ENCODE measurements around the gene SYNE1. TPM values are rescaled to one million over a fixed set of nuclear protein-coding genes. Genes with fewer than 3 reads are reported as not detected.
"Not testable (repeated sequence)": the region's sequence is repeated elsewhere in the genome, so short reads cannot be mapped to it uniquely, and the experiment has no call there.

SYNE1 gene
- total and polyA plus RNA-seq, 10 of the 15 experiments (the other 5 are each of a cell fraction or from before 2014, with no cell fraction given) = 2.3 to 28.7 (median 14.1) TPM

- RAD21 ChIA-PET (ENCODE audit: unreplicated experiment); DNase-seq (ENCODE audit: low read depth, low spot score); H4K20me1 ChIP-seq (ENCODE audit: control insufficient read depth, insufficient read depth); H3K4me2 ChIP-seq (ENCODE audit: control insufficient read depth, insufficient read depth); H3K4me3 ChIP-seq; H2AFZ ChIP-seq (ENCODE audit: control insufficient read depth, low read depth, low read length); in situ Hi-C loops (cut with MboI); ATAC-seq; CTCF ChIA-PET; H3K27me3 ChIP-seq (replicated peaks in 1 of 2; ENCODE audit: control insufficient read depth in 2 of 2, insufficient read depth in 2 of 2, low read length in 1 of 2); BruUV-seq (replicated peaks); FAIRE-seq; H3K79me2 ChIP-seq (ENCODE audit: control insufficient read depth, insufficient read depth, low read length); SMC1A ChIA-PET (ENCODE audit: uncharacterized antibody, unreplicated experiment); H3K36me3 ChIP-seq (ENCODE audit: control insufficient read depth in 2 of 2, insufficient read depth in 2 of 2, low read length in 1 of 2); H3K9ac ChIP-seq (ENCODE audit: control insufficient read depth, insufficient read depth, low read length); intact Hi-C loops (cut with micrococcal nuclease; ENCODE audit: unreplicated experiment); H3K9me3 ChIP-seq (replicated peaks; ENCODE audit: control insufficient read depth, insufficient read depth, low read length); H3K27ac ChIP-seq (ENCODE audit: control insufficient read depth, insufficient read depth); H3K4me1 ChIP-seq (ENCODE audit: control insufficient read depth, insufficient read depth, low read length); POLR2A ChIA-PET: not testable (repeated sequence)
- 59% methylated on average over 4 of the region's 4 CpGs for WGBS (ENCODE audit: insufficient coverage, insufficient replicate concordance, low lambda C conversion rate, missing lambda C conversion rate)
Observed at GRCh38 chr6:152646732-152647131, 9.6 kb upstream of the SYNE1 start.

- H3K4me2 ChIP-seq (ENCODE audit: control insufficient read depth, insufficient read depth) = no peak overlapping the region
- no TSS peak for BruUV-seq (replicated peaks)
- peak; percentile 96 for ATAC-seq
- DNase-seq (ENCODE audit: low read depth, low spot score) = no peak
- no peaks in the 10 kb centered on the region for H3K9me3 ChIP-seq (replicated peaks; ENCODE audit: control insufficient read depth, insufficient read depth, low read length)
- WGBS (ENCODE audit: insufficient coverage, insufficient replicate concordance, low lambda C conversion rate, missing lambda C conversion rate) = 17% methylated on average over 8 of the region's 8 CpGs
- SMC1A ChIA-PET (ENCODE audit: uncharacterized antibody, unreplicated experiment) = interaction anchor here (1.0 to 1.3 kb wide), 3 partner anchors 86 to 952 kb away, joined by 3 to 6 read pairs (median 6); no protein-coding TSS in a partner anchor
- no peaks in the 10 kb centered on the region for H3K36me3 ChIP-seq (ENCODE audit: control insufficient read depth in 2 of 2, insufficient read depth in 2 of 2, low read length in 1 of 2)
- POLR2A ChIA-PET = interaction anchor here (0.7 kb wide), 1 partner anchor 23 kb away, joined by 3 read pairs; no protein-coding TSS in a partner anchor
- intact Hi-C loops (cut with micrococcal nuclease; ENCODE audit: unreplicated experiment) (loop anchor here (1.0 to 5.0 kb wide), 2 partner anchors 90 to 155 kb away; no protein-coding TSS in a partner anchor), in situ Hi-C loops (cut with MboI) (no loop called here)
- H3K79me2 ChIP-seq (ENCODE audit: control insufficient read depth, insufficient read depth, low read length) = no peaks in the 10 kb centered on the region
- H3K27me3 ChIP-seq (replicated peaks in 1 of 2; ENCODE audit: control insufficient read depth in 2 of 2, insufficient read depth in 2 of 2, low read length in 1 of 2) = peaks cover 0 to 2% of the 10 kb centered on the region in 2 experiments; a peak in 1 of 4 replicates
- no peak overlapping the region for H3K9ac ChIP-seq (ENCODE audit: control insufficient read depth, insufficient read depth, low read length)
- H3K4me3 ChIP-seq = no peak overlapping the region
- FAIRE-seq = no peak
- CTCF ChIA-PET = interaction anchor here (0.8 to 2.2 kb wide), 8 partner anchors 11 to 991 kb away, joined by 3 to 16 read pairs (median 4); no protein-coding TSS in a partner anchor
- RAD21 ChIA-PET (ENCODE audit: unreplicated experiment) = interaction anchor here (0.8 to 1.1 kb wide), 2 partner anchors 89 to 157 kb away, joined by 3 to 5 read pairs; no protein-coding TSS in a partner anchor
- no peaks in the 10 kb centered on the region for H4K20me1 ChIP-seq (ENCODE audit: control insufficient read depth, insufficient read depth)
- no peak overlapping the region for H2AFZ ChIP-seq (ENCODE audit: control insufficient read depth, low read depth, low read length)
- no peak overlapping the region for H3K27ac ChIP-seq (ENCODE audit: control insufficient read depth, insufficient read depth)
- no peaks in the 10 kb centered on the region for H3K4me1 ChIP-seq (ENCODE audit: control insufficient read depth, insufficient read depth, low read length)
- no peak for TF ChIP-seq MTA3 (IDR thresholded peaks at IDR 0.05; ENCODE audit: borderline replicate concordance, low read length)
- no peak for TF ChIP-seq ZNF384 (IDR thresholded peaks at IDR 0.05; ENCODE audit: borderline replicate concordance, low read depth, low read length)
- TF ChIP-seq KAT2A (conservative IDR thresholded peaks at IDR 0.05; ENCODE audit: control insufficient read depth, low read depth, low read length) = no peak
- TF ChIP-seq RAD21 (IDR thresholded peaks at IDR 0.05; ENCODE audit: insufficient read depth, low read depth, low read length) = peak; percentile 42
- no peak for TF ChIP-seq NR2C1 (IDR thresholded peaks at IDR 0.05)
- no peak for TF ChIP-seq MXI1 (IDR thresholded peaks at IDR 0.05; ENCODE audit: low read depth, low read length)
- peak; percentile 28; the same call in 1 of the 2 replicates for TF ChIP-seq SMC3 (IDR thresholded peaks at IDR 0.05; ENCODE audit: borderline replicate concordance, low read length)
- TF ChIP-seq CTCF (IDR thresholded peaks at IDR 0.05 in 2 of 3, conservative IDR thresholded peaks at IDR 0.05 in 1 of 3; ENCODE audit: control insufficient read depth in 2 of 3, extremely low read depth in 1 of 3, insufficient read depth in 1 of 3, low read depth in 3 of 3, low read length in 3 of 3) = peak; percentile 48 to 56 (median 51); a peak in 5 of 6 replicates
- no peak for TF ChIP-seq EED (IDR thresholded peaks at IDR 0.05; ENCODE audit: low read depth)
- TF ChIP-seq GABPA (IDR thresholded peaks at IDR 0.05; ENCODE audit: low read depth) = no peak
- no peak for TF ChIP-seq ZNF217 (IDR thresholded peaks at IDR 0.05)
- no peak for TF ChIP-seq ATF3 (IDR thresholded peaks at IDR 0.05; ENCODE audit: borderline replicate concordance, extremely low read depth, low read depth, low read length)
Observed at GRCh38 chr6:152642578-152643375, 5.6 kb upstream of the SYNE1 start.
